Naive thymus-derived CD4-positive, alpha-beta T cell (primary cell): Measurements from ENCODE around the gene GRIN3A. TPM values are rescaled to one million over a fixed set of nuclear protein-coding genes. Genes with fewer than 3 reads are reported as not detected.

Source experiments
- polyA plus RNA-seq, 2 donors: library from polyadenylated mRNA; unstranded; fragments of 300-500 nt; fragmentation: Illumina TruSeq; gene quantifications; one replicate each; pipeline ENCODE4 v1.2.3, GENCODE V29; 2021
- total RNA-seq, 6 experiments: library from RNA in 5 of 6; stranded (reverse) in 5 of 6; gene quantifications; 1 replicate in 5 of 6; 2 replicates in 1 of 6; pipeline ENCODE4 v1.2.3 and lab custom pipeline; 2021 to 2026

GRIN3A gene
- total and polyA plus RNA-seq, 7 experiments from 2014 or later = 0.02 to 0.08 (median 0.05) TPM; not detected in 2

Other genes with a start within 250 kb of the GRIN3A start
- 10 to 100 TPM; 30.5 to 67.8 (median 45.9) TPM for gene RNF20, start 204.8 kb downstream of the GRIN3A start, total RNA-seq
- 10 to 100 TPM; 43.7 to 53.6 TPM for gene RNF20, start 204.8 kb downstream of the GRIN3A start, polyA plus RNA-seq
- gene PPP3R2, start 143.7 kb downstream of the GRIN3A start, total RNA-seq = not detected
- not detected for gene PPP3R2, start 143.7 kb downstream of the GRIN3A start, polyA plus RNA-seq